Dendritic cell treated with granulocyte-macrophage colony-stimulating factor and Interleukin-4, amounts not matched to agents 40 ng/mL and 50 ng/mL, for 4 days (primary cell): ENCODE data around the gene ZNF615.
"Not testable (repeated sequence)": the region's sequence is repeated elsewhere in the genome, so short reads cannot be mapped to it uniquely, and the experiment has no call there.

Source experiments
- H3K27ac Mint-ChIP-seq: one replicate; pipeline ENCODE4 v1.8.0; 2022; ENCODE audit warnings: mild to moderate bottlenecking, mixed read lengths
- H3K27me3 Mint-ChIP-seq: one replicate; pipeline ENCODE4 v1.8.0; 2022; ENCODE audit warnings: mild to moderate bottlenecking, mixed read lengths
- H3K36me3 Mint-ChIP-seq: one replicate; pipeline ENCODE4 v1.8.0; 2022; ENCODE audit warnings: low read depth, mixed read lengths
- H3K4me1 Mint-ChIP-seq: one replicate; pipeline ENCODE4 v1.8.0; 2022; ENCODE audit warnings: low read depth, mixed read lengths
- H3K4me3 Mint-ChIP-seq: one replicate; pipeline ENCODE4 v1.8.0; 2022; ENCODE audit warnings: mild to moderate bottlenecking, moderate library complexity, mixed read lengths
- H3K9me3 Mint-ChIP-seq: one replicate; pipeline ENCODE4 v1.8.0; 2022; ENCODE audit warnings: mixed read lengths
- intact Hi-C: fragments of 100-400 bp; cut with micrococcal nuclease; formaldehyde crosslinking; loops from one replicate; pipeline ENCODE4 v1.15.0; 2022

ZNF615 gene

DNA sequence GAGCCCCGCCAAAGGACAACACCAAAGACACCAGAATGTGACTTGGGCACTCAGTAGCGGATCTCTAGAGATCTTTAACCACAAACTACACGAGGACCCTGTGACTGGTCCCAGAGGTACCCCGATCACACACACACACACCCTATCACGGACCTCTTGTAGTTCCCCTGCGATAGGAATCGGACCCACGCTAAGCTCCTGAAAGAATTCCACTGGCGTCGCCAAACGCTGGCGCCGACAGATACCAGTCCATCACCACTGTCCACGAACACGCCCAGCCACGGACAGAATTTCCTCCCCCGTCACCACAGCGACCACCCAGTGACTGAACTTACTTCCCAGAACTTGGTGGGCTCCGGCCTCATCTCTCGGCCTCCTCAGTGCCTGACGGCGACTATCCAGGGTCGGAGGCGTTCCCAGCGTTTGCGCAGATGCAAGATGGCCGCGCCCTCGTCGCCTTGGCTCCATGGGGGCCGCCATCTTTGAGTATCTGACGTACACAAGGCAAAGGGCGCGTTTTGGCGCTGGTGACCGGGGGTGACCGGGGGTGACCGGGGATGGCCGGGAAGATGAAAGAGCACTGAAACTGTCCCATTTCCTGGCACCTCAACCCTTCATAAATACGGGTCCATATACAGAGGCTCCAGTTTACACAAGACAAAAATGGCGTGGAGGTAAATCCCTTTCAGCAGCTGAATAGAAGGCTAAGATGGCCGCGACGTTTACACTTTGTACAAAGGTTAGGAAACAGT, at the start of gene ZNF615:
Gene ZNF615, minus strand, starts transcription at position 406 of the 752 bp plus-strand sequence. CDS start 4,500 bp downstream, outside the sequence.
- Mint-ChIP-seq H3K27ac (peak within 1 kb of the TSS; percentile 92), H3K4me3 (peak within 1 kb of the TSS; percentile 93), H3K27me3 (no peaks in the 10 kb centered on the region), H3K36me3 (peaks cover 75% of the 10 kb centered on the region), H3K9me3 (peaks cover 63% of the 10 kb centered on the region), H3K4me1 (peaks cover 15% of the 10 kb centered on the region)
- intact Hi-C loops, result loop anchor here (1.0 to 5.0 kb wide), 3 partner anchors 20 to 81 kb away; partner anchors contain the start of genes ZNF350, ZNF613 and ZNF614

DNA sequence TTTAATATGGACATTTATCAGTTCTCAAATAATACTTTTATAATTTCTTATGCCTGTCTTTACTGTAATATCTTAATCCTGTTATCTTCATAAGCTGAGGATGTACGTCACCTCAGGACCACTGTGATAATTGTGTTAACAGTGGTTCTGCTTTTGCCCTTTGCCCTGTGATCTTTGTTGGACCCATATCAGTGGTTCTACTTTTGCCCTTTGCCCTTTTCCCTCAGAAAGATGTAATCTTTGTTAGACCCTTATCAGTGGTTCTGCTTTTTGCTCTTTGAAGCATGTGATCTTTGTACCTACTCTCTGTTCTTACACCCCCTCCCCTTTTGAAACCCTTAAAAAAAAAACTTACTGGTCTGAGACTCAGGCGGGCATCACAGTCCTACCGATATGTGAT, 48.5 kb upstream of the ZNF615 start:
- H3K27ac Mint-ChIP-seq, H3K27me3 Mint-ChIP-seq, H3K4me1 Mint-ChIP-seq, H3K4me3 Mint-ChIP-seq, intact Hi-C loops: not testable (repeated sequence)
- peaks cover 57% of the 10 kb centered on the region for H3K36me3 Mint-ChIP-seq
- H3K9me3 Mint-ChIP-seq, result peaks cover 94% of the 10 kb centered on the region

DNA sequence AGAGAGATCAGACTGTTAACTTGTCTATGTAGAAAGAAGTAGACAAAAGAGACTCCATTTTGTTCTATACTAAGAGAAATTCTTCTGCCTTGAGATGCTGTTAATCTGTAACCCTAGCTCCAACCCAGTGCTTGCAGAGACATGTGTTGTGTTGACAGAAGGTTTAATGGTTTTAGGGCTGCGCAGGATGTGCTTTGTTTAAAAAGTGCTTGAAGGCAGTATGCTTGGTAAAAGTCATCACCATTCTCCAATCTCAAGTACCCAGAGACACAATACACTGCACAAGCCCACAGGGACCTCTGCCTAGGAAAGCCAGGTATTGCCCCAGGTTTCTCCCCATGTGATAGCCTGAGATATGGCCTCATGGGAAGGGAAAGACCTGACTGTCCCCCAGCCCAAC, 43.7 kb upstream of the ZNF615 start:
- intact Hi-C loops, H3K27me3 Mint-ChIP-seq, H3K4me3 Mint-ChIP-seq, H3K27ac Mint-ChIP-seq: not testable (repeated sequence)
- peaks cover 17% of the 10 kb centered on the region for H3K4me1 Mint-ChIP-seq
- H3K36me3 Mint-ChIP-seq, result peaks cover 68% of the 10 kb centered on the region
- H3K9me3 Mint-ChIP-seq, result peaks cover 74% of the 10 kb centered on the region

DNA sequence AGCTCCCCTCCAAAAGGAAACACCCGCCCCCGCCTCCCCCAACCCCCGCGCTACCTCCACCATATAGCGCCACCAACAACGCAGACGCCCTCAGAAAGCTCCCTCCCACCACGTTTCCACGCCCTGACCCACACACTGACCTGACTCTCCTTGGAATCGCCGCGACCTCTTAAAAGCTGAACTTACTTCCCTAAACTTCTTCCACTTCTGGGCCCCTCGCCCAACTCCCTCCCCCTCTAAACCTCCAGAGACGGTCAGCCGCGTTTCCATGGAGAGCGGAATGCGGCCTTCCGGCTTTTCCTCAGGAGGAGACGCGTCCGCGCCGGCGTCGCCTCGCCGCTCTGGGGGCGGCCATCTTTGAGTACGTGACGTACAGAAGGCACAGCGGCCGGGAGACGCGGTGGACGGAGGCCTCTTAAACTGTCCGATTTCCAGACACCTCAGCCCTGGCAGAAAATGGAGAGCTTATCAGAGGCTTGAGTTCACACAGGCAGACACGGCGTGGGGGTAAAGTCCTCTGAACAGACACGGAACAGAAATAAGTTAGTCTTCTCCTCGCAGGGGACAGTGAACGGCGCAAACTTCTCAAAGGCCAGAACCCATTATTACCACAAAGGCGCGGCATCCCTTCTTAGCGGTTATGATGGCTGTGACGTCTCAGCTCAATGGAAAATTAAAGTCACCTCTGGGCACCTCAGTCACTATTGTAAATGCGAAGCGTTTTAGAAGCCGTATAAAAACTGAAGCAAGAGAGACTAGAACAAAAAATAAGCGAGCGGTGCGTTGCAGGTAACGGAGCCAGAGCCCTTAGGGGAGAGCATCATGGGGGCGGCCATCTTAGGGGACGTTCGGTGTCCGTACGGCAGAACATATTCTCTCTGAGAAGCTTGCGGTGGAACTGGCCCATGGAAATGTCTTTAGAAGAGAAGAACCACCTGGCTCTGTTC, 40.8 kb upstream of the ZNF615 start, which contains the start of gene ZNF432:
Gene ZNF432, minus strand, starts transcription at position 284 of the 947 bp plus-strand sequence. CDS start 1,970 bp downstream, outside the sequence.
- intact Hi-C loops, result loop anchor here (1.0 kb wide), 1 partner anchor 21 kb away; the partner anchor contains the start of gene ZNF614
- no peaks in the 10 kb centered on the region for H3K27me3 Mint-ChIP-seq
- peaks cover 75% of the 10 kb centered on the region for H3K36me3 Mint-ChIP-seq
- peak within 1 kb of the TSS; percentile 98 for H3K27ac Mint-ChIP-seq
- peaks cover 54% of the 10 kb centered on the region for H3K9me3 Mint-ChIP-seq
- H3K4me3 Mint-ChIP-seq, result peak within 1 kb of the TSS; percentile 83
- H3K4me1 Mint-ChIP-seq, result peaks cover 17% of the 10 kb centered on the region

DNA sequence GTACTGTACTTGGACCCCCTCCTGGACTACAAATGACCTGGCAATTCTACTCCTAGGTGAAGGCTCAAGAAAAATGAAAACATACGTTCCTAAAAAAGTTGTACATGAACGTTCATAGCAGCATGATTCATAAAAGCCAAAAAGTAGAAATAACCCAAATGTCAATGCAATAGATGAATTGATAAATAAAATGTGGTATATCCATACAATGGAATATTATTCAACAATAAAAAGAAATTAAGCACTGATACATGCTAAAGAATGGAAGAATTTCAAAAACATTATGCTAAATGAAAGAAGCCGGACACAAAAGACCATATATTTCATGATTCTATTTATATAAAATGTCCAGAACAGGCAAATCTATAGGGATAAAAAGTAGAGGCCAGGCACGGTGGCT, 31.2 kb upstream of the ZNF615 start:
- Mint-ChIP-seq H3K4me1 (no peaks in the 10 kb centered on the region), H3K27ac (no peak overlapping the region), H3K27me3 (no peaks in the 10 kb centered on the region), H3K9me3 (peaks cover 90% of the 10 kb centered on the region), H3K4me3 (no peak overlapping the region), H3K36me3 (peaks cover 99% of the 10 kb centered on the region)
- intact Hi-C loops, result no loop called here

DNA sequence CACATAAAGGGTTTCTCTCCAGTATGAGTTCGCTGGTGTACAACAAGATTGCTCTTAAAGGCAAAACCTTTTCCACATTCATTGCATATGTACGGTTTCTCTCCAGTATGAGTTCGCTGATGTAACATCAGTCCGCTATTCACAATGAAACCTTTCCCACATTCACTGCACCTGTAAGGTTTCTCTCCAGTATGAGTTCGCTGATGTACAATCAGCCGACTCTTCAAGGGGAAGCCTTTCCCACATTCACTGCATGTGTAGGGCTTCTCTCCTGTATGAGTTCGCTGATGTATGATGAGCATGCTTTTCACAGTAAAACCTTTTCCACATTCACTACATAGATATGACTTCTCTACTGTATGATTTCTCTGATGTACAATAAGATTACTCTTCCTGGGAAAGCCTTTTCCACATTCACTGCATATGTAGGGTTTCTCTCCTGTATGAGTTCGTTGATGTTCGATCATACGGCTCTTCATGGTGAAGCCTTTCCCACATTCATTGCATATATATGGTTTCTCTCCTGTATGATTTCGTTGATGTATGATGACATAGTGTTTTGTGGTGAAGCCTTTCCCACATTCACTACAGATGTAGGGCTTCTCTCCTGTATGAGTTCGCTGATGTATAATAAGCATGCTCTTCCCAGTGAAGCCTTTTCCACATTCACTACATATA, 26.2 kb upstream of the ZNF615 start:
- peaks cover 85% of the 10 kb centered on the region for H3K9me3 Mint-ChIP-seq
- H3K27ac Mint-ChIP-seq, result no peak overlapping the region
- no peaks in the 10 kb centered on the region for H3K4me1 Mint-ChIP-seq
- intact Hi-C loops, result no loop called here
- H3K27me3 Mint-ChIP-seq, result no peaks in the 10 kb centered on the region
- no peak overlapping the region for H3K4me3 Mint-ChIP-seq
- peaks cover 85% of the 10 kb centered on the region for H3K36me3 Mint-ChIP-seq

DNA sequence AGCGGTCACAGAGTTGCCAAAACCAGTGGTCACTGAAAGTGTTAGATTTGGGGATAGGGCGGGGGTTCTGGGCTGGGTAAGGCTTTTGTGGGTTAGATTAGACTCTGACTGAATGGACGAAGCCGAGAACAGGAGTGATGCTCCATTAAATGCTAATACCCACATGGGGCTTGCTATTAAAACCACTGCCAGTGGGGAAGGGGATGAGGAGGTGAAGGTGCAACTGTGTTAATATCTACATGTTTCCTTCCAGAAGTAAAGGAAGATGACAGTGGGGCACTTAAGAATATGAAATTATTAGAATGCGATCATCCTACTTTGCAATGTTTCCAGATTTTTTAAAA, 20.7 kb upstream of the ZNF615 start:
- Mint-ChIP-seq H3K27ac (peak overlapping the region; percentile 100), H3K4me1 (peaks cover 27% of the 10 kb centered on the region), H3K4me3 (peak overlapping the region; percentile 98), H3K9me3 (peaks cover 71% of the 10 kb centered on the region), H3K36me3 (peaks cover 81% of the 10 kb centered on the region), H3K27me3 (no peaks in the 10 kb centered on the region)
- intact Hi-C loops, result loop anchor here (1.0 kb wide), 2 partner anchors 20 to 21 kb away; partner anchors contain the start of gene ZNF615

DNA sequence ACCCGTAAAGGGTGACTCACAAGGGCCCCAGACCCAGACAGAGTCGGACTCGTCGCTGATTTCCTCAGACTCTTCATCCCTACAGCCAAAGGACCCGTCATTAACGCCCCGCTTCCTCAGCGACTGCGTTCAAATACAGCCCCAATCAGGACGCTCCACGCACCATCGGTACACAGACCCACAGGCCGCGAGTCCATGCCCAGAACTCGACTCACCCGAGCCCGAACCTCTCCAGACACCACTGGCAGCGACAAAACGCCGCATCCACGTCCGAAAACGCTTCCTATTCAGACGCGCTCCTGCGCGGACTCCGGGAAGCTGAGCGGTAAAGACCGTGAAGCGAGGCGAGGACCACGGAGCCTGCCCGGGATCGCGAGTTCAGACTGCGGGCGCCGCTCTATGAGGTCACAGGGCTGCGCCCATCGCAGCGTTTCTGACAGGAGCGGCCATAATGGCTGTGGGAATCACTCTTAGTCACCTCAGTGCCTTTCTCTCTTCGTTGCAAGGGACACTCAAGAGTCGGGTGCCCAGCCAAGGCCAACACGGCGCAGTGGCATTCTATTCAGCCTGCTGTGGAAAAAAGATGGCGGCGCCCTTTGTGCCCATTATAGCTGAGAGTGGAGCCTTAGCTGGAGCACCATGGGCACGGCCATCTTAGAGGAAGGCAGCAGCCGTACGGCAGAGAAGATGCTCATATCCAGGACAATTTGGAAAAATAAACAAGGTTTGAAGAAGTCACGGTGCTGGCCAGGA, 20.2 kb upstream of the ZNF615 start, which contains the start of gene ZNF614:
Gene ZNF614, minus strand, starts transcription at position 353 of the 753 bp plus-strand sequence. CDS start 2,634 bp downstream, outside the sequence.
- H3K27me3 Mint-ChIP-seq, result no peaks in the 10 kb centered on the region
- intact Hi-C loops, result loop anchor here (1.0 kb wide), 2 partner anchors 20 to 21 kb away; partner anchors contain the start of gene ZNF615
- H3K4me1 Mint-ChIP-seq, result peaks cover 27% of the 10 kb centered on the region
- H3K4me3 Mint-ChIP-seq, result peak within 1 kb of the TSS; percentile 98
- H3K9me3 Mint-ChIP-seq, result peaks cover 71% of the 10 kb centered on the region
- H3K36me3 Mint-ChIP-seq, result peaks cover 81% of the 10 kb centered on the region
- H3K27ac Mint-ChIP-seq, result peak within 1 kb of the TSS; percentile 100

DNA sequence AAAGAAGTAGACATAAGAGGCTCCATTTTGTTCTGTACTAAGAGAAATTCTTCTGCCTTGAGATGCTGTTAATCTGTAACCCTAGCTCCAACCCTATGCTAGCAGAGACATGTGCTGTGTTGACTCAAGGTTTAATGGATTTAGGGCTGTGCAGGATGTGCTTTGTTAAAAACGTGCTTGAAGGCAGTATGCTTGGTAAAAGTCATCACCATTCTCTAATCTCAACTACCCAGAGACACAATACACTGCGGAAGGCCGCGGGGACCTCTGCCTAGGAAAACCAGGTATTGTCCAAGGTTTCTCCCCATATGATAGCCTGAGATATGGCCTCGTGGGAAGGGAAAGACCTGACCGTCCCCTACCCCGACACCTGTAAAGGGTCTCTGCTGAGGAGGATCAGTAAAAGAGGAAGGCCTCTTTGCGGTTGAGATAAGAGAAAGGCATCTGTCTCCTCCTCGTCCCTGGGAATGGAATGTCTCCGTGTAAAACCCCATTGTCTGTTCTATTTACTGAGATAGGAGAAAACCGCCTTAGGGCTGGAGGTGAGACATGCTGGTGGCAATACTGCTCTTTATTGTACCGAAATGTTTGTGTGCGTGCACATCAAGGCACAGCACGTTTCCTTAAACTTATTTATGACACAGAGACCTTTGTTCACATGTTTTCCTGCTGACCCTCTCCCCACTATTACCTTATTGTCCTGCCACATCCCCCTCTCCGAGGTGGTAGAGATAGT, 18.4 kb upstream of the ZNF615 start:
- H3K4me3 Mint-ChIP-seq, intact Hi-C loops: not testable (repeated sequence)
- peaks cover 74% of the 10 kb centered on the region for H3K9me3 Mint-ChIP-seq

DNA sequence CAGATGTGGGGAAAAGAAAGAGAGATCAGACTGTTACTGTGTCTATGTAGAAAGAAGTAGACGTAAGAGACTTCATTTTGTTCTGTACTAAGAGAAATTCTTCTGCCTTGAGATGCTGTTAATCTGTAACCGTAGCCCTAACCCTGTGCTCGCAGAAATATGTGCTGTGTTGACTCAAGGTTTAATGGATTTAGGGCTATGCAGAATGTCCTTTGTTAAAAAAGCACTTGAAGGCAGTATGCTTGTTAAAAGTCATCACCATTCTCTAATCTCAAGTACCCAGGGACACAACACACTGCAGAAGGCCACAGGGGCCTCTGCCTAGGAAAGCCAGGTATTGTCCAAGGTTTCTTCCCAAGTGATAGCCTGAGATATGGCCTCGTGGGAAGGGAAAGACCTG, 16.5 kb upstream of the ZNF615 start:
- Mint-ChIP-seq H3K4me1 (peaks cover 27% of the 10 kb centered on the region), H3K9me3 (peaks cover 74% of the 10 kb centered on the region), H3K36me3 (peaks cover 94% of the 10 kb centered on the region)
- H3K27me3 Mint-ChIP-seq, H3K4me3 Mint-ChIP-seq, H3K27ac Mint-ChIP-seq, intact Hi-C loops: not testable (repeated sequence)

More for the DNA sequence above, 18.4 kb upstream of the ZNF615 start:
- H3K27ac Mint-ChIP-seq, H3K27me3 Mint-ChIP-seq: not testable (repeated sequence)
- Mint-ChIP-seq H3K36me3 (peaks cover 91% of the 10 kb centered on the region), H3K4me1 (peaks cover 27% of the 10 kb centered on the region)

DNA sequence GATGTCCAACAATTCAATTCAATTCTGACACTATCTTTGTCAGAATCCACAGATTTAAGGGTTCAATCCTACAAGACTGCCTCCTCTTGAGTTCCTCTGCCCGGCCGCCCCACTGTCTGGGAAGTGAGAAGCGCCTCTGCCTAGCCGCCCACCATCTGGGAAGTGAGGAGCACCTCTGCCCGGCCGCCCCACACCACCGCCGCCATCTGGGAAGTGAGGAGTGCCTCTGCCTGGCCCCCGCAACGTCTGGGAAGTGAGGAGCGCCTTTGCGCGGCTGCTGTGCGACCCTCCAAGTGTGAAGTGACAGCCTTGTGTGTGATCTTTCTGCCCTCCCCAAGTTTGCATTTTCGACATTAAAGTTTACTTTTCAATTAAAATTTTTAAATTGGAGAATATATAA, 14.2 kb upstream of the ZNF615 start:
- peaks cover 100% of the 10 kb centered on the region for H3K36me3 Mint-ChIP-seq
- peaks cover 91% of the 10 kb centered on the region for H3K9me3 Mint-ChIP-seq
- no peak overlapping the region for H3K27ac Mint-ChIP-seq
- H3K4me3 Mint-ChIP-seq, result no peak overlapping the region
- H3K4me1 Mint-ChIP-seq, result peaks cover 9% of the 10 kb centered on the region
- H3K27me3 Mint-ChIP-seq, result no peaks in the 10 kb centered on the region
- intact Hi-C loops, result no loop called here

DNA sequence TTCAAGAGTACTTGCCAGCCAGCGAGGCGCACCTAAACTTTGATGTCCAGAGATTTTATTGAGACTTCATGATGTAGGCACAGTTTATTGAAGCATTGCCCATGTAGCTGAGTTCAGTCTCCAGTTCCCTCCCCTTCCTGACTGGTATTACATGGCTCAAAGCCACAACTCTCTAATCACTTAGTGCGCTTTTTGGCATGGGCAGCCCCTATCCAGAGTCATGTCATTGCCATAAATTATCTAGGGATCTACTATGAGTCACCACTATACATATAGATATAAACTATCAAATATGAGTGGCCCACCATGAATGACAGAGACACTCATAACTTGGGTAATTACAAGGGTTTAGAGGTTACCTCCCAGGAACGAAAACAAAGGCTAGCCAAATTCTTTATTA, 12.5 kb upstream of the ZNF615 start:
- no peaks in the 10 kb centered on the region for H3K27me3 Mint-ChIP-seq
- H3K27ac Mint-ChIP-seq, result no peak overlapping the region
- no peaks in the 10 kb centered on the region for H3K4me1 Mint-ChIP-seq
- H3K4me3 Mint-ChIP-seq, result no peak overlapping the region
- H3K36me3 Mint-ChIP-seq, result peaks cover 100% of the 10 kb centered on the region
- peaks cover 91% of the 10 kb centered on the region for H3K9me3 Mint-ChIP-seq
- intact Hi-C loops, result no loop called here
